HG02610 (cell line): ENCODE measurements around the gene MACROH2A1.

Experiments
- ATAC-seq: cut with Tn5 transposase; IDR thresholded peaks from one replicate; pipeline ENCODE4 v1.9.1; 2021; ENCODE audit warnings: mild to moderate bottlenecking, moderate library complexity; ENCODE audit not compliant: unreplicated experiment

The MACROH2A1 gene

GRCh38 chr5:135319928-135320606, 79.0 kb downstream of the MACROH2A1 start:
- ATAC-seq = no peak

GRCh38 chr5:135319458-135319857, 79.6 kb downstream of the MACROH2A1 start:
- no peak for ATAC-seq

GRCh38 chr5:135318924-135319323, 80.1 kb downstream of the MACROH2A1 start:
- no peak for ATAC-seq

GRCh38 chr5:135318037-135318436, 81.0 kb downstream of the MACROH2A1 start:
- no peak for ATAC-seq

- ATAC-seq = no peak
Measured at GRCh38 chr5:135317286-135317685, 81.7 kb downstream of the MACROH2A1 start.

- no peak for ATAC-seq
Measured at GRCh38 chr5:135315386-135315785, 83.6 kb downstream of the MACROH2A1 start.

GRCh38 chr5:135313946-135314345, 85.1 kb downstream of the MACROH2A1 start:
- ATAC-seq = no peak

- no peak for ATAC-seq
Measured at GRCh38 chr5:135313405-135313804, 85.6 kb downstream of the MACROH2A1 start.

- ATAC-seq = no peak
Measured at GRCh38 chr5:135312255-135312935, 86.6 kb downstream of the MACROH2A1 start.

GRCh38 chr5:135310328-135310989, 88.6 kb downstream of the MACROH2A1 start:
- ATAC-seq = no peak

- no peak for ATAC-seq
Measured at GRCh38 chr5:135309391-135310327, 89.4 kb downstream of the MACROH2A1 start.

- ATAC-seq = no peak
Measured at GRCh38 chr5:135308752-135309151, 90.3 kb downstream of the MACROH2A1 start.

- no peak for ATAC-seq
Measured at GRCh38 chr5:135308245-135308644, 90.8 kb downstream of the MACROH2A1 start.

GRCh38 chr5:135307143-135307903, 91.7 kb downstream of the MACROH2A1 start:
- no peak for ATAC-seq

GRCh38 chr5:135306557-135306956, 92.5 kb downstream of the MACROH2A1 start:
- ATAC-seq = no peak

- no peak for ATAC-seq
Measured at GRCh38 chr5:135304352-135305221, 94.4 kb downstream of the MACROH2A1 start.

- ATAC-seq = no peak
Measured at GRCh38 chr5:135303582-135304173, 95.4 kb downstream of the MACROH2A1 start.

- no peak for ATAC-seq
Measured at GRCh38 chr5:135296900-135297816, 101.9 kb downstream of the MACROH2A1 start.
